ENCODE results near the gene TTLL11. TPM values are rescaled to one million over a fixed set of nuclear protein-coding genes. Genes with fewer than 3 reads are reported as not detected.
"Not testable (repeated sequence)": the region's sequence is repeated elsewhere in the genome, so short reads cannot be mapped to it uniquely, and the experiment has no call there.

The TTLL11 gene
- total RNA-seq, 1 experiment from 2014 or later: 7.0 TPM

GRCh38 chr9:121895818-121896544 is 197.1 kb downstream of the TTLL11 start:
- Histone ChIP-seq H4K20me1 (ENCODE audit: low read length) (no peaks in the 10 kb centered on the region), H3K4me3 (ENCODE audit: low read length) (no peak overlapping the region), H3K9me2 (replicated peaks; ENCODE audit: low read length) (no peaks in the 10 kb centered on the region), H3K27me3 (ENCODE audit: low read length) (no peaks in the 10 kb centered on the region), H3K27ac (ENCODE audit: low read length) (no peak overlapping the region), H2AFZ (ENCODE audit: low read length) (no peak overlapping the region), H3K4me2 (ENCODE audit: low read length) (no peak overlapping the region), H3K79me2 (ENCODE audit: low read length) (no peaks in the 10 kb centered on the region), H3F3A (ENCODE audit: low read length, unreplicated experiment) (no peaks in the 10 kb centered on the region), H3K4me1 (ENCODE audit: insufficient read depth, low read length) (no peaks in the 10 kb centered on the region), H3K9ac (ENCODE audit: low read length) (no peak overlapping the region), H3K36me3 (ENCODE audit: low read depth, low read length) (peaks cover 7% of the 10 kb centered on the region), H3K9me3 (ENCODE audit: low read length) (no peaks in the 10 kb centered on the region)
- ChIA-PET CTCF (no interaction called here), POLR2A (ENCODE audit: unreplicated experiment) (no interaction called here)
- no TSS peak for BruUV-seq (replicated peaks)
- ATAC-seq (no peak), DNase-seq (no peak)
- intact Hi-C loops (cut with micrococcal nuclease): no loop called here
- TF ChIP-seq, protein P1, sequence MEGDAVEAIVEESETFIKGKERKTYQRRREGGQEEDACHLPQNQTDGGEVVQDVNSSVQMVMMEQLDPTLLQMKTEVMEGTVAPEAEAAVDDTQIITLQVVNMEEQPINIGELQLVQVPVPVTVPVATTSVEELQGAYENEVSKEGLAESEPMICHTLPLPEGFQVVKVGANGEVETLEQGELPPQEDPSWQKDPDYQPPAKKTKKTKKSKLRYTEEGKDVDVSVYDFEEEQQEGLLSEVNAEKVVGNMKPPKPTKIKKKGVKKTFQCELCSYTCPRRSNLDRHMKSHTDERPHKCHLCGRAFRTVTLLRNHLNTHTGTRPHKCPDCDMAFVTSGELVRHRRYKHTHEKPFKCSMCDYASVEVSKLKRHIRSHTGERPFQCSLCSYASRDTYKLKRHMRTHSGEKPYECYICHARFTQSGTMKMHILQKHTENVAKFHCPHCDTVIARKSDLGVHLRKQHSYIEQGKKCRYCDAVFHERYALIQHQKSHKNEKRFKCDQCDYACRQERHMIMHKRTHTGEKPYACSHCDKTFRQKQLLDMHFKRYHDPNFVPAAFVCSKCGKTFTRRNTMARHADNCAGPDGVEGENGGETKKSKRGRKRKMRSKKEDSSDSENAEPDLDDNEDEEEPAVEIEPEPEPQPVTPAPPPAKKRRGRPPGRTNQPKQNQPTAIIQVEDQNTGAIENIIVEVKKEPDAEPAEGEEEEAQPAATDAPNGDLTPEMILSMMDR (conservative IDR thresholded peaks at IDR 0.05; ENCODE audit: low read depth, low read length): no peak
- TF ChIP-seq EZH2 (IDR thresholded peaks at IDR 0.05; ENCODE audit: low read length, unreplicated experiment) (no peak), EZH2phosphoT487 (IDR thresholded peaks at IDR 0.05; ENCODE audit: borderline replicate concordance, low read length) (no peak)

DNA sequence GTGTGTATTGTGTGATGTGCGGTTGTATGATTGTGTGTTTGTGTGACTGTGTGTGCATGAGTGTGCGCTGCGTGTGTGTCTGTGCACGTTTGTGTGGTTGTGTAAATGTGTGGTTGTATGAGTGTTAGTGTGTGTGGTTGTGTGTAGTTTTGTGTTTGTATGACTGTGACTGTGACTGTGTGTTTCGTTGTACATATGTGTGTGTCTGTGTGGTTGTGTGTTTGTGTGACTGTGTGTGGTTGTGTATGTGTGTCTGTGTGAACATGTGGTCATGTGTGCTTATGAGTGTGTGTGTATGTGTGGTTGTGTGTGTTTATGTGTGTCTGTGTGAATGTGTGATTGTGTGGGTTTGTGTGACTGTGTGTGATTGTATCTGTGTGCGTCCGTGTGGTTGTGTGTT is 197.8 kb downstream of the TTLL11 start:
- no peaks in the 10 kb centered on the region for H3K79me2 ChIP-seq (ENCODE audit: low read length)
- POLR2A ChIA-PET (ENCODE audit: unreplicated experiment): no interaction called here
- CTCF ChIA-PET: no interaction called here
- H3K27ac ChIP-seq (ENCODE audit: low read length): no peak overlapping the region
- no peak overlapping the region for H3K4me3 ChIP-seq (ENCODE audit: low read length)
- H3K27me3 ChIP-seq (ENCODE audit: low read length): no peaks in the 10 kb centered on the region
- no peak overlapping the region for H3K9ac ChIP-seq (ENCODE audit: low read length)
- intact Hi-C loops (cut with micrococcal nuclease): no loop called here
- BruUV-seq (replicated peaks): no TSS peak
- no peaks in the 10 kb centered on the region for H4K20me1 ChIP-seq (ENCODE audit: low read length)
- H3K36me3 ChIP-seq (ENCODE audit: low read depth, low read length): peaks cover 7% of the 10 kb centered on the region
- no peaks in the 10 kb centered on the region for H3F3A ChIP-seq (ENCODE audit: low read length, unreplicated experiment)
- no peaks in the 10 kb centered on the region for H3K9me3 ChIP-seq (ENCODE audit: low read length)
- no peaks in the 10 kb centered on the region for H3K9me2 ChIP-seq (replicated peaks; ENCODE audit: low read length)
- H3K4me2 ChIP-seq (ENCODE audit: low read length): no peak overlapping the region
- H3K4me1 ChIP-seq (ENCODE audit: insufficient read depth, low read length): no peaks in the 10 kb centered on the region
- ATAC-seq (no peak), DNase-seq (no peak)
- no peak overlapping the region for H2AFZ ChIP-seq (ENCODE audit: low read length)
- TF ChIP-seq EZH2 (IDR thresholded peaks at IDR 0.05; ENCODE audit: low read length, unreplicated experiment) (no peak), EZH2phosphoT487 (IDR thresholded peaks at IDR 0.05; ENCODE audit: borderline replicate concordance, low read length) (no peak)
- TF ChIP-seq, protein P1 (conservative IDR thresholded peaks at IDR 0.05; ENCODE audit: low read depth, low read length): no peak

- H3K27me3 ChIP-seq (ENCODE audit: low read length); H3K36me3 ChIP-seq (ENCODE audit: low read depth, low read length); H3K79me2 ChIP-seq (ENCODE audit: low read length); H3K27ac ChIP-seq (ENCODE audit: low read length); BruUV-seq (replicated peaks); ATAC-seq; intact Hi-C loops (cut with micrococcal nuclease); POLR2A ChIA-PET (ENCODE audit: unreplicated experiment); CTCF ChIA-PET; H3K4me3 ChIP-seq (ENCODE audit: low read length); H2AFZ ChIP-seq (ENCODE audit: low read length); DNase-seq; H3F3A ChIP-seq (ENCODE audit: low read length, unreplicated experiment); H3K9ac ChIP-seq (ENCODE audit: low read length); H3K4me2 ChIP-seq (ENCODE audit: low read length); H3K9me3 ChIP-seq (ENCODE audit: low read length); H4K20me1 ChIP-seq (ENCODE audit: low read length); H3K4me1 ChIP-seq (ENCODE audit: insufficient read depth, low read length); H3K9me2 ChIP-seq (replicated peaks; ENCODE audit: low read length): not testable (repeated sequence)
Observed at GRCh38 chr9:121894380-121894779, 198.7 kb downstream of the TTLL11 start.
